Measurements from ENCODE around the gene ACAP2. TPM values are rescaled to one million over a fixed set of nuclear protein-coding genes. Genes with fewer than 3 reads are reported as not detected.

The ACAP2 gene
- total RNA-seq, 1 donor from 2014 or later = 43.4 TPM

- ATAC-seq = no peak
Observed at GRCh38 chr3:195286115-195286872, 156.5 kb downstream of the ACAP2 start.

- no peak for ATAC-seq
Observed at GRCh38 chr3:195285372-195285771, 157.4 kb downstream of the ACAP2 start.

- ATAC-seq = no peak
Observed at GRCh38 chr3:195284842-195285241, 158.0 kb downstream of the ACAP2 start.

GRCh38 chr3:195282961-195283360 lies 159.9 kb downstream of the ACAP2 start:
- ATAC-seq = peak; percentile 99

GRCh38 chr3:195274259-195274966 lies 168.4 kb downstream of the ACAP2 start:
- ATAC-seq = no peak

- peak; percentile 85 for ATAC-seq
Observed at GRCh38 chr3:195271410-195272243, 171.2 kb downstream of the ACAP2 start.

- ATAC-seq = peak; percentile 93
Observed at GRCh38 chr3:195270817-195271409, 171.9 kb downstream of the ACAP2 start, which contains the start of gene XXYLT1. TSS of gene XXYLT1 (minus strand) at chr3:195271159. CDS start at chr3:195271058, 101 bp downstream.

GRCh38 chr3:195270079-195270816 lies 172.6 kb downstream of the ACAP2 start:
- ATAC-seq = peak; percentile 28

GRCh38 chr3:195269375-195270078 lies 173.3 kb downstream of the ACAP2 start:
- ATAC-seq = no peak

- ATAC-seq = no peak
Observed at GRCh38 chr3:195268576-195269309, 174.1 kb downstream of the ACAP2 start.

GRCh38 chr3:195267096-195267495 lies 175.7 kb downstream of the ACAP2 start:
- ATAC-seq = no peak

- ATAC-seq = no peak
Observed at GRCh38 chr3:195266428-195266827, 176.4 kb downstream of the ACAP2 start.

GRCh38 chr3:195265363-195265976 lies 177.3 kb downstream of the ACAP2 start:
- ATAC-seq = no peak

- ATAC-seq = no peak
Observed at GRCh38 chr3:195263925-195264600, 178.8 kb downstream of the ACAP2 start.

- ATAC-seq = no peak
Observed at GRCh38 chr3:195263193-195263924, 179.5 kb downstream of the ACAP2 start.

- ATAC-seq = no peak
Observed at GRCh38 chr3:195261925-195262324, 180.9 kb downstream of the ACAP2 start.

GRCh38 chr3:195260280-195260905 lies 182.4 kb downstream of the ACAP2 start:
- ATAC-seq = peak; percentile 32

Measured in esophagus mucosa (tissue), 1 donor.